GM23338 (cell line): Measurements from ENCODE around the gene PLXNC1. TPM values are rescaled to one million over a fixed set of nuclear protein-coding genes. Genes with fewer than 3 reads are reported as not detected.

ENCODE experiments used
- ATAC-seq: fragments of 200-7000 bp; cut with Tn5 transposase; 3 replicates; pipeline ENCODE4 v1.9.1; 2020
- DNase-seq: peaks from one replicate; pipeline ENCODE4 v3.0.0-alpha.2; 2015; ENCODE audit warnings: low spot score
- H2AFZ ChIP-seq: fragments of 200-600 bp; sonication (generic); 2 replicates; pipeline ENCODE4 v1.8.0; 2016; ENCODE audit warnings: antibody characterized with exemption, mild to moderate bottlenecking, moderate library complexity
- H3F3A ChIP-seq: fragments of 200-600 bp; sonication (generic); replicated peaks from 2 replicates; pipeline ENCODE4 v1.8.0; 2017; ENCODE audit warnings: antibody characterized with exemption, mixed run types, low read depth
- H3K27ac ChIP-seq: fragments of 200-600 bp; sonication (generic); 2 replicates; pipeline ENCODE4 v1.6.1; 2016; ENCODE audit warnings: low read depth
- H3K27me3 ChIP-seq: fragments of 200-600 bp; sonication (generic); 2 replicates; pipeline ENCODE4 v1.8.0; 2016; ENCODE audit warnings: mild to moderate bottlenecking, mixed run types, moderate library complexity; ENCODE audit not compliant: insufficient read depth
- H3K36me3 ChIP-seq: fragments of 200-600 bp; sonication (generic); 2 replicates; pipeline ENCODE4 v1.8.0; 2016; ENCODE audit warnings: mild to moderate bottlenecking; ENCODE audit not compliant: insufficient read depth
- H3K4me1 ChIP-seq: fragments of 200-600 bp; sonication (generic); 2 replicates; pipeline ENCODE4 v1.8.0; 2016; ENCODE audit warnings: mild to moderate bottlenecking, moderate library complexity; ENCODE audit not compliant: insufficient read depth
- H3K4me2 ChIP-seq: fragments of 200-600 bp; sonication (generic); 2 replicates; pipeline ENCODE4 v1.7.1; 2017; ENCODE audit warnings: mixed run types
- H3K4me3 ChIP-seq: fragments of 200-600 bp; sonication (generic); 2 replicates; pipeline ENCODE4 v1.6.1; 2016; ENCODE audit warnings: mixed run types
- H3K79me2 ChIP-seq: fragments of 200-600 bp; sonication (generic); replicated peaks from 2 replicates; pipeline ENCODE4 v1.8.0; 2017; ENCODE audit warnings: mild to moderate bottlenecking; ENCODE audit not compliant: insufficient read depth
- H3K9me2 ChIP-seq: fragments of 200-600 bp; sonication (generic); 2 replicates; pipeline ENCODE4 v1.8.0; 2017; ENCODE audit not compliant: insufficient read depth
- H4K20me1 ChIP-seq: fragments of 200-600 bp; sonication (generic); replicated peaks from 2 replicates; pipeline ENCODE4 v1.8.0; 2017; ENCODE audit warnings: mild to moderate bottlenecking; ENCODE audit not compliant: insufficient read depth
- H3K27ac Mint-ChIP-seq: 2 replicates; pipeline ENCODE4 v1.8.0; 2020; ENCODE audit warnings: inconsistent platforms, mild to moderate bottlenecking, moderate library complexity, mixed read lengths
- H3K27me3 Mint-ChIP-seq: 3 replicates; pipeline ENCODE4 v1.8.0; 2022; ENCODE audit warnings: low read depth, mild to moderate bottlenecking, moderate library complexity, mixed read lengths, inconsistent platforms; ENCODE audit not compliant: insufficient read depth, poor library complexity
- H3K36me3 Mint-ChIP-seq: 3 replicates; pipeline ENCODE4 v1.8.0; 2021; ENCODE audit warnings: low read depth, mild to moderate bottlenecking, inconsistent platforms, moderate library complexity, mixed read lengths
- H3K4me1 Mint-ChIP-seq: 3 replicates; pipeline ENCODE4 v1.8.0; 2020; ENCODE audit warnings: mild to moderate bottlenecking, inconsistent platforms, mixed read lengths
- H3K4me3 Mint-ChIP-seq: 3 replicates; pipeline ENCODE4 v1.8.0; 2021; ENCODE audit warnings: moderate library complexity, mild to moderate bottlenecking, inconsistent platforms, mixed read lengths
- H3K9me3 Mint-ChIP-seq: 3 replicates; pipeline ENCODE4 v1.8.0; 2020; ENCODE audit warnings: moderate library complexity, mild to moderate bottlenecking, inconsistent platforms, mixed read lengths
- CREB1 ChIP-seq: fragments of 250-450 bp; sonication (Bioruptor Pico); IDR thresholded peaks from 2 replicates; pipeline ENCODE4 v1.5.0; 2020; ENCODE audit warnings: low read depth, mild to moderate bottlenecking, moderate library complexity
- EZH2 ChIP-seq: fragments of 200-600 bp; sonication (generic); IDR thresholded peaks from one replicate; pipeline ENCODE4 v1.8.0; 2017; ENCODE audit warnings: antibody characterized with exemption, mild to moderate bottlenecking, low read depth; ENCODE audit not compliant: unreplicated experiment
- EZH2phosphoT487 ChIP-seq: fragments of 200-600 bp; sonication (generic); IDR thresholded peaks from one replicate; pipeline ENCODE4 v1.8.1; 2018; ENCODE audit warnings: antibody characterized with exemption; ENCODE audit not compliant: unreplicated experiment
- JUNB ChIP-seq: IDR thresholded peaks from one replicate; pipeline ENCODE4 v1.6.1; 2016; ENCODE audit warnings: antibody characterized with exemption; ENCODE audit not compliant: unreplicated experiment
- NANOG ChIP-seq: IDR thresholded peaks from 2 replicates; pipeline ENCODE4 v1.6.1; 2016; ENCODE audit warnings: antibody characterized with exemption, borderline replicate concordance
- POLR2AphosphoS5 ChIP-seq: IDR thresholded peaks from 2 replicates; pipeline ENCODE4 v1.6.1; 2016; ENCODE audit warnings: antibody characterized with exemption, low read depth
- STAT1 ChIP-seq: IDR thresholded peaks from one replicate; pipeline ENCODE4 v1.6.1; 2016; ENCODE audit warnings: antibody characterized with exemption; ENCODE audit not compliant: unreplicated experiment
- ZNF114 ChIP-seq: fragments of 250-450 bp; sonication (Bioruptor Pico); IDR thresholded peaks from 2 replicates; pipeline ENCODE4 v1.5.0; 2020; ENCODE audit warnings: mild to moderate bottlenecking, moderate library complexity
- ZNF331 ChIP-seq: fragments of 250-450 bp; sonication (Bioruptor Pico); IDR thresholded peaks from 2 replicates; pipeline ENCODE4 v1.5.0; 2020; ENCODE audit warnings: low read depth, mild to moderate bottlenecking, moderate library complexity
- polyA plus RNA-seq: library from polyadenylated mRNA; unstranded; fragments of >200 nt; fragmentation: Nextera tagmentation; extraction: Ambion mirVana; gene quantifications from 2 replicates; pipeline ENCODE4 v1.2.1, GENCODE V29; 2016
- total RNA-seq: library from RNA; depleted of rRNA; stranded (reverse); fragments of >200 nt; shearing (Covaris generic); gene quantifications from 2 replicates; pipeline ENCODE4 v1.2.3, GENCODE V29; 2014
- TF ChIP-seq, protein P1 (sequence below): fragments of 250-450 bp; sonication (Bioruptor Pico); IDR thresholded peaks from 2 replicates; pipeline ENCODE4 v1.5.0; 2020; ENCODE audit warnings: mild to moderate bottlenecking, moderate library complexity
- TF ChIP-seq, protein P2 (sequence below), 2 experiments: fragments of 200-600 bp in 1 of 2; sonication (generic) in 1 of 2; conservative IDR thresholded peaks; 2 replicates each; pipeline versions ENCODE4 v1.5.1 to v1.6.1; 2016 to 2017; ENCODE audit warnings: antibody characterized with exemption in 2 of 2, low read depth in 2 of 2, mild to moderate bottlenecking in 2 of 2, moderate library complexity in 1 of 2
- TF ChIP-seq, protein P3 (sequence below): IDR thresholded peaks from 2 replicates; pipeline ENCODE4 v1.6.1; 2016; ENCODE audit warnings: antibody characterized with exemption
- TF ChIP-seq, protein P4 (sequence below): IDR thresholded peaks from one replicate; pipeline ENCODE4 v1.6.1; 2018; ENCODE audit warnings: antibody characterized with exemption; ENCODE audit not compliant: unreplicated experiment

The PLXNC1 gene
- total and polyA plus RNA-seq, 2 experiments from 2014 or later: 1.9 to 6.5 TPM

DNA sequence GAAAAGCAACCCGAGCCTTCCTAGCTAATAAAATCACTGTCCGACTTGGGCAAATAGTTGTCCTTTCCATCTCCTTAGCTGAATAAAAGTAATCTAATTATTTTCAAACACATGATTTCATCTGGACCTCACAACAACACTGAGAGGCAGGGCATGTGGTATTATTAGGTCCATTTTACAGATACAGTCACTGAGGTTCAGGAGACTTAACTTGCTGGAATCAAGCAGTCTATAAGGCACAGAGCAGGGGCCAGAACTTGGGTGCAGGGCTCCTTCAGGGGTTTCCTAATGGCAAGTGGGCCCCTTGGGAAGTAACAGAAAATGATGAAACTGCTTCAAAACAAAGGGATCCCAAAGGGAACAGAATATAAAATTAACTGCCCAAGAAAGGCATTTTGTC is 15.5 kb downstream of the PLXNC1 start:
- no peak overlapping the region for H3K4me3 Mint-ChIP-seq
- no peak for ATAC-seq

More for the DNA sequence above, 15.5 kb downstream of the PLXNC1 start:
- H3K4me3 ChIP-seq: no peak overlapping the region
- peaks cover 46% of the 10 kb centered on the region for H3K27me3 Mint-ChIP-seq
- no peak overlapping the region for H3K27ac ChIP-seq
- no peaks in the 10 kb centered on the region; the same call in 1 of the 2 replicates for H4K20me1 ChIP-seq
- H3K9me3 Mint-ChIP-seq: no peaks in the 10 kb centered on the region
- no peak overlapping the region for H2AFZ ChIP-seq
- H3K4me1 ChIP-seq: peaks cover 35% of the 10 kb centered on the region
- H3K4me2 ChIP-seq: no peak overlapping the region
- H3K27me3 ChIP-seq: peaks cover 71% of the 10 kb centered on the region
- H3F3A ChIP-seq: peaks cover 11% of the 10 kb centered on the region; the same call in 1 of the 2 replicates
- no peaks in the 10 kb centered on the region for H3K79me2 ChIP-seq
- no peaks in the 10 kb centered on the region for H3K9me2 ChIP-seq
- no peaks in the 10 kb centered on the region for H3K36me3 Mint-ChIP-seq
- H3K4me1 Mint-ChIP-seq: peaks cover 33% of the 10 kb centered on the region
- no peaks in the 10 kb centered on the region for H3K36me3 ChIP-seq
- DNase-seq: no peak
- TF ChIP-seq STAT1: no peak
- TF ChIP-seq, protein P1, sequence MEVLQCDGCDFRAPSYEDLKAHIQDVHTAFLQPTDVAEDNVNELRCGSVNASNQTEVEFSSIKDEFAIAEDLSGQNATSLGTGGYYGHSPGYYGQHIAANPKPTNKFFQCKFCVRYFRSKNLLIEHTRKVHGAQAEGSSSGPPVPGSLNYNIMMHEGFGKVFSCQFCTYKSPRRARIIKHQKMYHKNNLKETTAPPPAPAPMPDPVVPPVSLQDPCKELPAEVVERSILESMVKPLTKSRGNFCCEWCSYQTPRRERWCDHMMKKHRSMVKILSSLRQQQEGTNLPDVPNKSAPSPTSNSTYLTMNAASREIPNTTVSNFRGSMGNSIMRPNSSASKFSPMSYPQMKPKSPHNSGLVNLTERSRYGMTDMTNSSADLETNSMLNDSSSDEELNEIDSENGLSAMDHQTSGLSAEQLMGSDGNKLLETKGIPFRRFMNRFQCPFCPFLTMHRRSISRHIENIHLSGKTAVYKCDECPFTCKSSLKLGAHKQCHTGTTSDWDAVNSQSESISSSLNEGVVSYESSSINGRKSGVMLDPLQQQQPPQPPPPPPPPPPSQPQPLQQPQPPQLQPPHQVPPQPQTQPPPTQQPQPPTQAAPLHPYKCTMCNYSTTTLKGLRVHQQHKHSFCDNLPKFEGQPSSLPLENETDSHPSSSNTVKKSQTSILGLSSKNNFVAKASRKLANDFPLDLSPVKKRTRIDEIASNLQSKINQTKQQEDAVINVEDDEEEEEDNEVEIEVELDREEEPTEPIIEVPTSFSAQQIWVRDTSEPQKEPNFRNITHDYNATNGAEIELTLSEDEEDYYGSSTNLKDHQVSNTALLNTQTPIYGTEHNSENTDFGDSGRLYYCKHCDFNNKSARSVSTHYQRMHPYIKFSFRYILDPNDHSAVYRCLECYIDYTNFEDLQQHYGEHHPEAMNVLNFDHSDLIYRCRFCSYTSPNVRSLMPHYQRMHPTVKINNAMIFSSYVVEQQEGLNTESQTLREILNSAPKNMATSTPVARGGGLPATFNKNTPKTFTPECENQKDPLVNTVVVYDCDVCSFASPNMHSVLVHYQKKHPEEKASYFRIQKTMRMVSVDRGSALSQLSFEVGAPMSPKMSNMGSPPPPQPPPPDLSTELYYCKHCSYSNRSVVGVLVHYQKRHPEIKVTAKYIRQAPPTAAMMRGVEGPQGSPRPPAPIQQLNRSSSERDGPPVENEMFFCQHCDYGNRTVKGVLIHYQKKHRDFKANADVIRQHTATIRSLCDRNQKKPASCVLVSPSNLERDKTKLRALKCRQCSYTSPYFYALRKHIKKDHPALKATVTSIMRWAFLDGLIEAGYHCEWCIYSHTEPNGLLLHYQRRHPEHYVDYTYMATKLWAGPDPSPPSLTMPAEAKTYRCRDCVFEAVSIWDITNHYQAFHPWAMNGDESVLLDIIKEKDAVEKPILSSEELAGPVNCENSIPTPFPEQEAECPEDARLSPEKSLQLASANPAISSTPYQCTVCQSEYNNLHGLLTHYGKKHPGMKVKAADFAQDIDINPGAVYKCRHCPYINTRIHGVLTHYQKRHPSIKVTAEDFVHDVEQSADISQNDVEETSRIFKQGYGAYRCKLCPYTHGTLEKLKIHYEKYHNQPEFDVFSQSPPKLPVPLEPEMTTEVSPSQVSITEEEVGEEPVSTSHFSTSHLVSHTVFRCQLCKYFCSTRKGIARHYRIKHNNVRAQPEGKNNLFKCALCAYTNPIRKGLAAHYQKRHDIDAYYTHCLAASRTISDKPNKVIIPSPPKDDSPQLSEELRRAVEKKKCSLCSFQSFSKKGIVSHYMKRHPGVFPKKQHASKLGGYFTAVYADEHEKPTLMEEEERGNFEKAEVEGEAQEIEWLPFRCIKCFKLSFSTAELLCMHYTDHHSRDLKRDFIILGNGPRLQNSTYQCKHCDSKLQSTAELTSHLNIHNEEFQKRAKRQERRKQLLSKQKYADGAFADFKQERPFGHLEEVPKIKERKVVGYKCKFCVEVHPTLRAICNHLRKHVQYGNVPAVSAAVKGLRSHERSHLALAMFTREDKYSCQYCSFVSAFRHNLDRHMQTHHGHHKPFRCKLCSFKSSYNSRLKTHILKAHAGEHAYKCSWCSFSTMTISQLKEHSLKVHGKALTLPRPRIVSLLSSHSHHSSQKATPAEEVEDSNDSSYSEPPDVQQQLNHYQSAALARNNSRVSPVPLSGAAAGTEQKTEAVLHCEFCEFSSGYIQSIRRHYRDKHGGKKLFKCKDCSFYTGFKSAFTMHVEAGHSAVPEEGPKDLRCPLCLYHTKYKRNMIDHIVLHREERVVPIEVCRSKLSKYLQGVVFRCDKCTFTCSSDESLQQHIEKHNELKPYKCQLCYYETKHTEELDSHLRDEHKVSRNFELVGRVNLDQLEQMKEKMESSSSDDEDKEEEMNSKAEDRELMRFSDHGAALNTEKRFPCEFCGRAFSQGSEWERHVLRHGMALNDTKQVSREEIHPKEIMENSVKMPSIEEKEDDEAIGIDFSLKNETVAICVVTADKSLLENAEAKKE: no peak
- no peak for TF ChIP-seq EZH2phosphoT487
- no peak for TF ChIP-seq ZNF331
- no peak for TF ChIP-seq POLR2AphosphoS5
- TF ChIP-seq, protein P2, sequence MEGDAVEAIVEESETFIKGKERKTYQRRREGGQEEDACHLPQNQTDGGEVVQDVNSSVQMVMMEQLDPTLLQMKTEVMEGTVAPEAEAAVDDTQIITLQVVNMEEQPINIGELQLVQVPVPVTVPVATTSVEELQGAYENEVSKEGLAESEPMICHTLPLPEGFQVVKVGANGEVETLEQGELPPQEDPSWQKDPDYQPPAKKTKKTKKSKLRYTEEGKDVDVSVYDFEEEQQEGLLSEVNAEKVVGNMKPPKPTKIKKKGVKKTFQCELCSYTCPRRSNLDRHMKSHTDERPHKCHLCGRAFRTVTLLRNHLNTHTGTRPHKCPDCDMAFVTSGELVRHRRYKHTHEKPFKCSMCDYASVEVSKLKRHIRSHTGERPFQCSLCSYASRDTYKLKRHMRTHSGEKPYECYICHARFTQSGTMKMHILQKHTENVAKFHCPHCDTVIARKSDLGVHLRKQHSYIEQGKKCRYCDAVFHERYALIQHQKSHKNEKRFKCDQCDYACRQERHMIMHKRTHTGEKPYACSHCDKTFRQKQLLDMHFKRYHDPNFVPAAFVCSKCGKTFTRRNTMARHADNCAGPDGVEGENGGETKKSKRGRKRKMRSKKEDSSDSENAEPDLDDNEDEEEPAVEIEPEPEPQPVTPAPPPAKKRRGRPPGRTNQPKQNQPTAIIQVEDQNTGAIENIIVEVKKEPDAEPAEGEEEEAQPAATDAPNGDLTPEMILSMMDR (conservative IDR thresholded peaks at IDR 0.05; ENCODE audit: low read depth in 2 of 2): no peak
- TF ChIP-seq ZNF114 (CRISPR knock-in tag): no peak
- no peak for TF ChIP-seq CREB1
- TF ChIP-seq JUNB: no peak
- TF ChIP-seq, protein P3, sequence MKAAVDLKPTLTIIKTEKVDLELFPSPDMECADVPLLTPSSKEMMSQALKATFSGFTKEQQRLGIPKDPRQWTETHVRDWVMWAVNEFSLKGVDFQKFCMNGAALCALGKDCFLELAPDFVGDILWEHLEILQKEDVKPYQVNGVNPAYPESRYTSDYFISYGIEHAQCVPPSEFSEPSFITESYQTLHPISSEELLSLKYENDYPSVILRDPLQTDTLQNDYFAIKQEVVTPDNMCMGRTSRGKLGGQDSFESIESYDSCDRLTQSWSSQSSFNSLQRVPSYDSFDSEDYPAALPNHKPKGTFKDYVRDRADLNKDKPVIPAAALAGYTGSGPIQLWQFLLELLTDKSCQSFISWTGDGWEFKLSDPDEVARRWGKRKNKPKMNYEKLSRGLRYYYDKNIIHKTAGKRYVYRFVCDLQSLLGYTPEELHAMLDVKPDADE: no peak
- no peak for TF ChIP-seq EZH2
- TF ChIP-seq NANOG: no peak
- TF ChIP-seq, protein P4, sequence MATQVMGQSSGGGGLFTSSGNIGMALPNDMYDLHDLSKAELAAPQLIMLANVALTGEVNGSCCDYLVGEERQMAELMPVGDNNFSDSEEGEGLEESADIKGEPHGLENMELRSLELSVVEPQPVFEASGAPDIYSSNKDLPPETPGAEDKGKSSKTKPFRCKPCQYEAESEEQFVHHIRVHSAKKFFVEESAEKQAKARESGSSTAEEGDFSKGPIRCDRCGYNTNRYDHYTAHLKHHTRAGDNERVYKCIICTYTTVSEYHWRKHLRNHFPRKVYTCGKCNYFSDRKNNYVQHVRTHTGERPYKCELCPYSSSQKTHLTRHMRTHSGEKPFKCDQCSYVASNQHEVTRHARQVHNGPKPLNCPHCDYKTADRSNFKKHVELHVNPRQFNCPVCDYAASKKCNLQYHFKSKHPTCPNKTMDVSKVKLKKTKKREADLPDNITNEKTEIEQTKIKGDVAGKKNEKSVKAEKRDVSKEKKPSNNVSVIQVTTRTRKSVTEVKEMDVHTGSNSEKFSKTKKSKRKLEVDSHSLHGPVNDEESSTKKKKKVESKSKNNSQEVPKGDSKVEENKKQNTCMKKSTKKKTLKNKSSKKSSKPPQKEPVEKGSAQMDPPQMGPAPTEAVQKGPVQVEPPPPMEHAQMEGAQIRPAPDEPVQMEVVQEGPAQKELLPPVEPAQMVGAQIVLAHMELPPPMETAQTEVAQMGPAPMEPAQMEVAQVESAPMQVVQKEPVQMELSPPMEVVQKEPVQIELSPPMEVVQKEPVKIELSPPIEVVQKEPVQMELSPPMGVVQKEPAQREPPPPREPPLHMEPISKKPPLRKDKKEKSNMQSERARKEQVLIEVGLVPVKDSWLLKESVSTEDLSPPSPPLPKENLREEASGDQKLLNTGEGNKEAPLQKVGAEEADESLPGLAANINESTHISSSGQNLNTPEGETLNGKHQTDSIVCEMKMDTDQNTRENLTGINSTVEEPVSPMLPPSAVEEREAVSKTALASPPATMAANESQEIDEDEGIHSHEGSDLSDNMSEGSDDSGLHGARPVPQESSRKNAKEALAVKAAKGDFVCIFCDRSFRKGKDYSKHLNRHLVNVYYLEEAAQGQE: no peak
- no peak overlapping the region for H3K27ac Mint-ChIP-seq
